Common myeloid progenitor, CD34-positive (primary cell): ENCODE results near the gene TP53TG3F. TPM values are rescaled to one million over a fixed set of nuclear protein-coding genes. Genes with fewer than 3 reads are reported as not detected.
"Not testable (repeated sequence)": the region's sequence is repeated elsewhere in the genome, so short reads cannot be mapped to it uniquely, and the experiment has no call there.

Experiments
- CTCF ChIA-PET: fragments of 350-600 bp; sonication (Branson Sonifier 250); formaldehyde crosslinking; loops from one replicate; lab custom pipeline; 2021; ENCODE audit warnings: antibody characterized with exemption; lab: Charles Lee
- POLR2A ChIA-PET: fragments of 350-600 bp; sonication (Branson Sonifier 250); formaldehyde crosslinking; loops from one replicate; lab custom pipeline; 2021; ENCODE audit warnings: antibody characterized with exemption; lab: Charles Lee
- DNase-seq, 3 donors: peaks; one replicate each; pipeline versions ENCODE4 v3.0.0 to v3.0.0-alpha.2; 2013
- H3K27ac ChIP-seq, 2 experiments: 1 replicate in 1 of 2; 2 replicates in 1 of 2; pipeline ENCODE4 v1.7.0; 2013; ENCODE audit warnings: inconsistent platforms in 2 of 2, low read length in 2 of 2, mild to moderate bottlenecking in 2 of 2, low read depth in 1 of 2, moderate library complexity in 1 of 2; ENCODE audit not compliant: severe bottlenecking in 2 of 2, insufficient read depth in 1 of 2, poor library complexity in 1 of 2
- H3K27me3 ChIP-seq, 5 experiments: replicated peaks in 2 of 5; 1 replicate in 3 of 5; 2 replicates in 2 of 5; pipeline versions ENCODE4 v1.6.1 to v1.7.0; 2013; ENCODE audit warnings: low read length in 4 of 5, mild to moderate bottlenecking in 2 of 5, moderate library complexity in 2 of 5, inconsistent platforms in 1 of 5; ENCODE audit not compliant: insufficient read depth in 5 of 5, control insufficient read depth in 4 of 5
- H3K36me3 ChIP-seq, 4 experiments: 1 replicate in 2 of 4; 2 replicates in 2 of 4; pipeline versions ENCODE4 v1.6.1 to v1.7.0; 2013; ENCODE audit warnings: low read length in 3 of 4, control low read depth in 1 of 4, mild to moderate bottlenecking in 1 of 4; ENCODE audit not compliant: control insufficient read depth in 4 of 4, insufficient read depth in 4 of 4
- H3K4me1 ChIP-seq, 4 experiments: 1 replicate in 3 of 4; 2 replicates in 1 of 4; pipeline versions ENCODE4 v1.6.1 to v1.7.1; 2013; ENCODE audit warnings: low read length in 3 of 4, mild to moderate bottlenecking in 3 of 4, control low read depth in 1 of 4, inconsistent platforms in 1 of 4, moderate library complexity in 1 of 4; ENCODE audit not compliant: control insufficient read depth in 4 of 4, insufficient read depth in 4 of 4; ENCODE audit errors: control extremely low read depth in 1 of 4
- H3K4me3 ChIP-seq, 7 experiments: 1 replicate in 4 of 7; 2 replicates in 3 of 7; pipeline versions ENCODE4 v1.5.1 to v1.7.0; 2013; ENCODE audit warnings: mild to moderate bottlenecking in 7 of 7, low read length in 6 of 7, moderate library complexity in 6 of 7, inconsistent platforms in 2 of 7, low read depth in 2 of 7, control low read depth in 1 of 7; ENCODE audit not compliant: insufficient read depth in 4 of 7, control insufficient read depth in 1 of 7; ENCODE audit errors: extremely low read depth in 1 of 7
- H3K9me3 ChIP-seq, 5 experiments: 1 replicate in 4 of 5; 2 replicates in 1 of 5; pipeline versions ENCODE4 v1.6.1 to v1.7.1; 2013; ENCODE audit warnings: low read length in 4 of 5, mild to moderate bottlenecking in 2 of 5, inconsistent platforms in 1 of 5, low read depth in 1 of 5, moderate library complexity in 1 of 5; ENCODE audit not compliant: control insufficient read depth in 4 of 5, insufficient read depth in 2 of 5; ENCODE audit errors: control extremely low read depth in 1 of 5
- WGBS: methylation state at CpG from one replicate; pipeline ENCODE4 v1.1.5; 2013; ENCODE audit not compliant: insufficient coverage; 5-methylcytosine and 5-hydroxymethylcytosine counted together
- polyA plus RNA-seq: library from polyadenylated mRNA; unstranded; fragments of 120-200 nt; gene quantifications from one replicate; pipeline ENCODE4 v1.2.1, GENCODE V29; 2013

Gene TP53TG3F
- not detected for polyA plus RNA-seq

- CTCF ChIA-PET, POLR2A ChIA-PET: not testable (repeated sequence)
- no CpG with 5 or more reads among the region's 25 CpGs for WGBS
Measured at GRCh38 chr16:33459312-33459711, at the start of gene TP53TG3F. Gene TP53TG3F (plus strand): TSS chr16:33459612. CDS start chr16:33459680, 68 bp downstream.

GRCh38 chr16:33491611-33492010 lies 32.2 kb downstream of the TP53TG3F start:
- H3K27me3 ChIP-seq, CTCF ChIA-PET, H3K4me3 ChIP-seq, DNase-seq, H3K27ac ChIP-seq, H3K4me1 ChIP-seq, H3K9me3 ChIP-seq, POLR2A ChIA-PET, H3K36me3 ChIP-seq: not testable (repeated sequence)
- no CpG with 5 or more reads among the region's 2 CpGs for WGBS

More at GRCh38 chr16:33459312-33459711, at the start of gene TP53TG3F:
- H3K4me1 ChIP-seq, H3K9me3 ChIP-seq, H3K36me3 ChIP-seq, DNase-seq, H3K27ac ChIP-seq, H3K4me3 ChIP-seq, H3K27me3 ChIP-seq: not testable (repeated sequence)

- H3K27me3 ChIP-seq, H3K4me3 ChIP-seq, DNase-seq, H3K27ac ChIP-seq, H3K36me3 ChIP-seq, H3K9me3 ChIP-seq, H3K4me1 ChIP-seq, POLR2A ChIA-PET, CTCF ChIA-PET: not testable (repeated sequence)
- no CpG with 5 or more reads among the region's 4 CpGs for WGBS
Measured at GRCh38 chr16:33507231-33507630, 47.8 kb downstream of the TP53TG3F start.

GRCh38 chr16:33509070-33509469 lies 49.7 kb downstream of the TP53TG3F start:
- H3K4me3 ChIP-seq, CTCF ChIA-PET, POLR2A ChIA-PET, H3K36me3 ChIP-seq, H3K27ac ChIP-seq, H3K27me3 ChIP-seq, DNase-seq, H3K9me3 ChIP-seq, H3K4me1 ChIP-seq: not testable (repeated sequence)
- WGBS: no CpG with 5 or more reads among the region's 4 CpGs

GRCh38 chr16:33509906-33510305 lies 50.5 kb downstream of the TP53TG3F start:
- H3K4me1 ChIP-seq, H3K36me3 ChIP-seq, H3K27me3 ChIP-seq, H3K27ac ChIP-seq, CTCF ChIA-PET, POLR2A ChIA-PET, H3K9me3 ChIP-seq, DNase-seq, H3K4me3 ChIP-seq: not testable (repeated sequence)
- WGBS: 100% methylated on average over 1 of the region's 10 CpGs
